SK-N-SH (cell line): ENCODE results near the gene PCED1A. TPM values are rescaled to one million over a fixed set of nuclear protein-coding genes. Genes with fewer than 3 reads are reported as not detected.

Experiments used
- CTCF ChIA-PET: fragments of 300-600, 350-600 bp; formaldehyde crosslinking; extraction: SDS; loops from one replicate; lab custom pipeline; 2021; lab: Yijun Ruan, JAX
- POLR2A ChIA-PET: fragments of 350-600 bp; sonication (Branson Sonifier 250); formaldehyde crosslinking; extraction: SDS; loops from one replicate; lab custom pipeline; 2020; ENCODE audit warnings: antibody characterized with exemption, inconsistent platforms; lab: Yijun Ruan, JAX
- DNase-seq: peaks from one replicate; pipeline ENCODE4 v3.0.0; 2012
- H2AFZ ChIP-seq: fragments of 200-600 bp; sonication (generic); 2 replicates; pipeline ENCODE4 v1.8.1; 2016; ENCODE audit warnings: antibody characterized with exemption, mild to moderate bottlenecking, low read depth
- H3F3A ChIP-seq: fragments of 200-600 bp; sonication (generic); replicated peaks from 2 replicates; pipeline ENCODE3; 2016; ENCODE audit warnings: antibody characterized with exemption, mild to moderate bottlenecking; ENCODE audit not compliant: insufficient read depth
- H3K27ac ChIP-seq, 2 experiments: fragments of 200-500 bp in 1 of 2; fragments of 200-600 bp in 1 of 2; sonication (Bioruptor generic) in 1 of 2; sonication (generic), shearing (Covaris generic) in 1 of 2; 2 replicates each; pipeline versions ENCODE4 v1.5.1 to v1.6.1; 2014 to 2016; ENCODE audit warnings: low read depth in 2 of 2, inconsistent platforms in 1 of 2, low read length in 1 of 2, mild to moderate bottlenecking in 1 of 2, mixed read lengths in 1 of 2
- H3K27me3 ChIP-seq: fragments of 200-600 bp; sonication (generic), shearing (Covaris generic); 2 replicates; pipeline ENCODE4 v1.6.1; 2016; ENCODE audit warnings: mixed run types; ENCODE audit not compliant: insufficient read depth
- H3K36me3 ChIP-seq, 2 experiments: fragments of 200-500 bp in 1 of 2; fragments of 200-600 bp in 1 of 2; sonication (Bioruptor generic) in 1 of 2; sonication (generic) in 1 of 2; replicated peaks in 1 of 2; 2 replicates each; pipeline versions ENCODE3 to v1.5.1; 2014 to 2016; ENCODE audit warnings: low read length in 1 of 2, mild to moderate bottlenecking in 1 of 2; ENCODE audit not compliant: insufficient read depth in 2 of 2, control insufficient read depth in 1 of 2
- H3K4me1 ChIP-seq, 2 experiments: fragments of 200-500 bp in 1 of 2; fragments of 200-600 bp in 1 of 2; sonication (Bioruptor generic) in 1 of 2; sonication (generic), shearing (Covaris generic) in 1 of 2; 2 replicates each; pipeline versions ENCODE4 v1.5.1 to v1.6.1; 2014 to 2016; ENCODE audit warnings: low read depth in 1 of 2, low read length in 1 of 2, mixed run types in 1 of 2; ENCODE audit not compliant: insufficient read depth in 2 of 2, control insufficient read depth in 1 of 2
- H3K4me2 ChIP-seq: fragments of 200-600 bp; sonication (generic), shearing (Covaris generic); 2 replicates; pipeline ENCODE4 v1.6.1; 2017; ENCODE audit warnings: mixed run types
- H3K4me3 ChIP-seq, 2 experiments: fragments of 200-500 bp in 1 of 2; fragments of 200-600 bp in 1 of 2; sonication (Bioruptor generic) in 1 of 2; sonication (generic), shearing (Covaris generic) in 1 of 2; 2 replicates each; pipeline versions ENCODE4 v1.5.1 to v1.8.1; 2014 to 2016; ENCODE audit warnings: low read depth in 2 of 2, inconsistent platforms in 1 of 2, low read length in 1 of 2, mild to moderate bottlenecking in 1 of 2, mixed read lengths in 1 of 2, moderate library complexity in 1 of 2
- H3K79me2 ChIP-seq: fragments of 200-600 bp; sonication (generic); 2 replicates; pipeline ENCODE4 v1.8.1; 2017; ENCODE audit warnings: mild to moderate bottlenecking; ENCODE audit not compliant: insufficient read depth
- H3K9ac ChIP-seq: fragments of 200-600 bp; sonication (generic); 2 replicates; pipeline ENCODE4 v1.6.1; 2017; ENCODE audit warnings: mixed run types
- H3K9me2 ChIP-seq: fragments of 200-600 bp; sonication (generic); 2 replicates; pipeline ENCODE4 v1.6.1; 2017; ENCODE audit warnings: mixed run types
- H3K9me3 ChIP-seq: fragments of 200-600 bp; sonication (generic); 2 replicates; pipeline ENCODE4 v1.6.1; 2017; ENCODE audit warnings: mixed run types, mild to moderate bottlenecking, moderate library complexity
- H4K20me1 ChIP-seq: fragments of 200-600 bp; sonication (generic); 2 replicates; pipeline ENCODE4 v1.6.1; 2017; ENCODE audit warnings: mild to moderate bottlenecking, mixed run types; ENCODE audit not compliant: insufficient read depth
- ELF1 ChIP-seq: IDR thresholded peaks from 2 replicates; pipeline ENCODE4 v1.4.0; 2012
- FOXJ3 ChIP-seq: sonication (generic); formaldehyde crosslinking; IDR thresholded peaks from 2 replicates; pipeline ENCODE4 v1.5.1; 2020; ENCODE audit warnings: mild to moderate bottlenecking, missing genetic modification reagents
- GABPA ChIP-seq: IDR thresholded peaks from 2 replicates; pipeline ENCODE4 v1.4.0; 2012; ENCODE audit warnings: low read depth, mild to moderate bottlenecking
- JUND ChIP-seq: IDR thresholded peaks from 2 replicates; pipeline ENCODE4 v1.4.0; 2012
- MEF2A ChIP-seq: IDR thresholded peaks from 2 replicates; pipeline ENCODE4 v1.4.0; 2012; ENCODE audit warnings: low read depth, borderline replicate concordance
- MXI1 ChIP-seq: IDR thresholded peaks from 2 replicates; pipeline ENCODE4 v1.6.1; 2012; ENCODE audit warnings: mild to moderate bottlenecking, low read depth, low read length, improper control_type of control experiment
- NRF1 ChIP-seq: IDR thresholded peaks from 2 replicates; pipeline ENCODE4 v1.6.1; 2012; ENCODE audit warnings: low read depth, mild to moderate bottlenecking, low read length
- SMC3 ChIP-seq: IDR thresholded peaks from 2 replicates; pipeline ENCODE4 v1.6.1; 2012; ENCODE audit warnings: low read depth, low read length, improper control_type of control experiment
- TAF1 ChIP-seq: IDR thresholded peaks from 2 replicates; pipeline ENCODE4 v1.6.1; 2012; ENCODE audit warnings: low read depth, mild to moderate bottlenecking, low read length, moderate library complexity, borderline replicate concordance
- WGBS: methylation state at CpG from one replicate; pipeline ENCODE4 v1.1.6; 2017; ENCODE audit warnings: low lambda C conversion rate; 5-methylcytosine and 5-hydroxymethylcytosine counted together
- polyA plus RNA-seq, 3 experiments: library from polyadenylated mRNA; depleted of rRNA; stranded (reverse); fragments of >200 nt; gene quantifications; 2 replicates each; pipeline ENCODE4 v1.2.3, GENCODE V29; 2012
- TF ChIP-seq, protein P1 (sequence below): fragments of 150-350 bp; IDR thresholded peaks from 2 replicates; pipeline ENCODE4 v1.6.1; 2017; ENCODE audit warnings: antibody characterized with exemption, low read length, low read depth, borderline replicate concordance
- TF ChIP-seq, protein P2 (sequence below): IDR thresholded peaks from 2 replicates; pipeline ENCODE4 v1.4.0; 2012; ENCODE audit warnings: low read depth
- TF ChIP-seq, protein P3 (sequence below): fragments of 200-600 bp; sonication (generic); IDR thresholded peaks from 2 replicates; pipeline ENCODE4 v1.6.1; 2017; ENCODE audit warnings: antibody characterized with exemption, mild to moderate bottlenecking, moderate library complexity
- TF ChIP-seq, protein P4 (sequence below): fragments of 150-350 bp; IDR thresholded peaks from 2 replicates; pipeline ENCODE4 v1.6.1; 2016; ENCODE audit warnings: mild to moderate bottlenecking, low read depth, low read length
- TF ChIP-seq, protein P5 (sequence below): IDR thresholded peaks from 2 replicates; pipeline ENCODE4 v1.6.1; 2012; ENCODE audit warnings: mild to moderate bottlenecking, low read depth, low read length, moderate library complexity
- TF ChIP-seq, protein P6 (sequence below): IDR thresholded peaks from 2 replicates; pipeline ENCODE4 v1.4.0; 2012; ENCODE audit warnings: low read depth, borderline replicate concordance

The PCED1A gene
- polyA plus RNA-seq, 1 of the 3 experiments (the other 2 are of a cell fraction) = 65.2 TPM

DNA sequence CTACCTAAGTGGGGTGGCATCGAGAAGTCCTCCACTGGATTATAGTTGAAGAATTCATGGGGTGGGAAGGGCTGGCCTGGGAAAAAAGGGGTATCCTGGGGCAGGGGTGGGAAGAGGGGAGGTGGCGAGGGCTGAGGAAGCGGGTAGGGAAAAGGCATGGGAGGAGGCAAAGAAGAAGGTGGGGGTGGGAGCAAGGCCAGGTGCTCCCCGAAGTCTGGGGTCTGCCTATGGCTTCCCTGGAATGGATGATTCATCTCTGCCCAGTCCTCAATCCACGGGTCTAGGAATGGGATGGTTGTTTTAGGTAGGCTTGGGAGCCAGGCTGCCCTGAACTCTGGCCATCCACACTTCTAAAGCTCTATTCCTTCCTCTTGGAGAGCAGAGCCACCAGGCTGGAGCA is 4.4 kb downstream of the PCED1A start (continued):
- TF ChIP-seq, protein P1, sequence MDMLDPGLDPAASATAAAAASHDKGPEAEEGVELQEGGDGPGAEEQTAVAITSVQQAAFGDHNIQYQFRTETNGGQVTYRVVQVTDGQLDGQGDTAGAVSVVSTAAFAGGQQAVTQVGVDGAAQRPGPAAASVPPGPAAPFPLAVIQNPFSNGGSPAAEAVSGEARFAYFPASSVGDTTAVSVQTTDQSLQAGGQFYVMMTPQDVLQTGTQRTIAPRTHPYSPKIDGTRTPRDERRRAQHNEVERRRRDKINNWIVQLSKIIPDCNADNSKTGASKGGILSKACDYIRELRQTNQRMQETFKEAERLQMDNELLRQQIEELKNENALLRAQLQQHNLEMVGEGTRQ = no peak
- TF ChIP-seq, all 33 proteins: peak for 0

DNA sequence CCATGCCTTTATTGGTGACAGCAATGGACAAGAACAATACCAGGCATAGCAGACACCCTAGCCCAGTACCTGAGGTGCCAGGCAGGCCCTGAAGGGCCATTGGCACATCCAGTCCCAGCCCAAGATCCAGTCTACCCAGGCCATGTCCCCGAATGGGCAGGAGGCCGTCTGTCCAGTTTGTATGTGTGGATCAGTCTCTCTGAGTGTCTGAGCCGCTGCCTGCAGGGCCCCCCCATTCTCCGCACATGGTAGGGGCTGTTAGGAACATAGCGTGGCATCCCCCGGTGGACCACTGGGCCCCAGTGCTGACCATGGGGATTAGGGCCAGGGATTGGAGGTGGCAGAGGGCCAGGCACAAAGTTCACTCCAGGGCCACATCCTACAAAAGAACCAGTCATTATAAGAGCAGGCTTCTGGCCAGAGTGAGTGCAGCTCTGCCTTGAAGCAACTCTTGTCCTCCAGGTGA is 5.1 kb downstream of the PCED1A start:
- Histone ChIP-seq H3K36me3 (peaks cover 0 to 20% of the 10 kb centered on the region in 2 experiments), H3K27ac (no peak overlapping the region), H4K20me1 (no peaks in the 10 kb centered on the region), H3K4me1 (peaks cover 6 to 15% of the 10 kb centered on the region in 2 experiments; a peak in 2 of 4 replicates), H2AFZ (no peak overlapping the region), H3K9me3 (no peaks in the 10 kb centered on the region), H3K4me3 (no peak overlapping the region), H3F3A (peaks cover 15% of the 10 kb centered on the region), H3K79me2 (peaks cover 8% of the 10 kb centered on the region; the same call in 1 of the 2 replicates), H3K9ac (no peak overlapping the region), H3K27me3 (no peaks in the 10 kb centered on the region), H3K9me2 (no peaks in the 10 kb centered on the region), H3K4me2 (no peak overlapping the region)
- WGBS = 95% methylated on average over 4 of the region's 6 CpGs
- ChIA-PET POLR2A (no interaction called here), CTCF (interaction anchor here (1.1 kb wide), 1 partner anchor 8 kb away, joined by 3 read pairs; no protein-coding TSS in a partner anchor)
- no peak for DNase-seq
- TF ChIP-seq, protein P2, sequence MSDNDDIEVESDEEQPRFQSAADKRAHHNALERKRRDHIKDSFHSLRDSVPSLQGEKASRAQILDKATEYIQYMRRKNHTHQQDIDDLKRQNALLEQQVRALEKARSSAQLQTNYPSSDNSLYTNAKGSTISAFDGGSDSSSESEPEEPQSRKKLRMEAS = no peak
- TF ChIP-seq MEF2A (no peak), JUND (no peak), GABPA (no peak), SMC3 (no peak), ELF1 (no peak), FOXJ3 (no peak), TAF1 (no peak), NRF1 (no peak), MXI1 (no peak)
- TF ChIP-seq, protein P3, sequence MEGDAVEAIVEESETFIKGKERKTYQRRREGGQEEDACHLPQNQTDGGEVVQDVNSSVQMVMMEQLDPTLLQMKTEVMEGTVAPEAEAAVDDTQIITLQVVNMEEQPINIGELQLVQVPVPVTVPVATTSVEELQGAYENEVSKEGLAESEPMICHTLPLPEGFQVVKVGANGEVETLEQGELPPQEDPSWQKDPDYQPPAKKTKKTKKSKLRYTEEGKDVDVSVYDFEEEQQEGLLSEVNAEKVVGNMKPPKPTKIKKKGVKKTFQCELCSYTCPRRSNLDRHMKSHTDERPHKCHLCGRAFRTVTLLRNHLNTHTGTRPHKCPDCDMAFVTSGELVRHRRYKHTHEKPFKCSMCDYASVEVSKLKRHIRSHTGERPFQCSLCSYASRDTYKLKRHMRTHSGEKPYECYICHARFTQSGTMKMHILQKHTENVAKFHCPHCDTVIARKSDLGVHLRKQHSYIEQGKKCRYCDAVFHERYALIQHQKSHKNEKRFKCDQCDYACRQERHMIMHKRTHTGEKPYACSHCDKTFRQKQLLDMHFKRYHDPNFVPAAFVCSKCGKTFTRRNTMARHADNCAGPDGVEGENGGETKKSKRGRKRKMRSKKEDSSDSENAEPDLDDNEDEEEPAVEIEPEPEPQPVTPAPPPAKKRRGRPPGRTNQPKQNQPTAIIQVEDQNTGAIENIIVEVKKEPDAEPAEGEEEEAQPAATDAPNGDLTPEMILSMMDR = no peak
- TF ChIP-seq, protein P4, sequence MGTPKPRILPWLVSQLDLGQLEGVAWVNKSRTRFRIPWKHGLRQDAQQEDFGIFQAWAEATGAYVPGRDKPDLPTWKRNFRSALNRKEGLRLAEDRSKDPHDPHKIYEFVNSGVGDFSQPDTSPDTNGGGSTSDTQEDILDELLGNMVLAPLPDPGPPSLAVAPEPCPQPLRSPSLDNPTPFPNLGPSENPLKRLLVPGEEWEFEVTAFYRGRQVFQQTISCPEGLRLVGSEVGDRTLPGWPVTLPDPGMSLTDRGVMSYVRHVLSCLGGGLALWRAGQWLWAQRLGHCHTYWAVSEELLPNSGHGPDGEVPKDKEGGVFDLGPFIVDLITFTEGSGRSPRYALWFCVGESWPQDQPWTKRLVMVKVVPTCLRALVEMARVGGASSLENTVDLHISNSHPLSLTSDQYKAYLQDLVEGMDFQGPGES = no peak
- TF ChIP-seq, protein P5, sequence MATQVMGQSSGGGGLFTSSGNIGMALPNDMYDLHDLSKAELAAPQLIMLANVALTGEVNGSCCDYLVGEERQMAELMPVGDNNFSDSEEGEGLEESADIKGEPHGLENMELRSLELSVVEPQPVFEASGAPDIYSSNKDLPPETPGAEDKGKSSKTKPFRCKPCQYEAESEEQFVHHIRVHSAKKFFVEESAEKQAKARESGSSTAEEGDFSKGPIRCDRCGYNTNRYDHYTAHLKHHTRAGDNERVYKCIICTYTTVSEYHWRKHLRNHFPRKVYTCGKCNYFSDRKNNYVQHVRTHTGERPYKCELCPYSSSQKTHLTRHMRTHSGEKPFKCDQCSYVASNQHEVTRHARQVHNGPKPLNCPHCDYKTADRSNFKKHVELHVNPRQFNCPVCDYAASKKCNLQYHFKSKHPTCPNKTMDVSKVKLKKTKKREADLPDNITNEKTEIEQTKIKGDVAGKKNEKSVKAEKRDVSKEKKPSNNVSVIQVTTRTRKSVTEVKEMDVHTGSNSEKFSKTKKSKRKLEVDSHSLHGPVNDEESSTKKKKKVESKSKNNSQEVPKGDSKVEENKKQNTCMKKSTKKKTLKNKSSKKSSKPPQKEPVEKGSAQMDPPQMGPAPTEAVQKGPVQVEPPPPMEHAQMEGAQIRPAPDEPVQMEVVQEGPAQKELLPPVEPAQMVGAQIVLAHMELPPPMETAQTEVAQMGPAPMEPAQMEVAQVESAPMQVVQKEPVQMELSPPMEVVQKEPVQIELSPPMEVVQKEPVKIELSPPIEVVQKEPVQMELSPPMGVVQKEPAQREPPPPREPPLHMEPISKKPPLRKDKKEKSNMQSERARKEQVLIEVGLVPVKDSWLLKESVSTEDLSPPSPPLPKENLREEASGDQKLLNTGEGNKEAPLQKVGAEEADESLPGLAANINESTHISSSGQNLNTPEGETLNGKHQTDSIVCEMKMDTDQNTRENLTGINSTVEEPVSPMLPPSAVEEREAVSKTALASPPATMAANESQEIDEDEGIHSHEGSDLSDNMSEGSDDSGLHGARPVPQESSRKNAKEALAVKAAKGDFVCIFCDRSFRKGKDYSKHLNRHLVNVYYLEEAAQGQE = no peak
- TF ChIP-seq, protein P6, sequence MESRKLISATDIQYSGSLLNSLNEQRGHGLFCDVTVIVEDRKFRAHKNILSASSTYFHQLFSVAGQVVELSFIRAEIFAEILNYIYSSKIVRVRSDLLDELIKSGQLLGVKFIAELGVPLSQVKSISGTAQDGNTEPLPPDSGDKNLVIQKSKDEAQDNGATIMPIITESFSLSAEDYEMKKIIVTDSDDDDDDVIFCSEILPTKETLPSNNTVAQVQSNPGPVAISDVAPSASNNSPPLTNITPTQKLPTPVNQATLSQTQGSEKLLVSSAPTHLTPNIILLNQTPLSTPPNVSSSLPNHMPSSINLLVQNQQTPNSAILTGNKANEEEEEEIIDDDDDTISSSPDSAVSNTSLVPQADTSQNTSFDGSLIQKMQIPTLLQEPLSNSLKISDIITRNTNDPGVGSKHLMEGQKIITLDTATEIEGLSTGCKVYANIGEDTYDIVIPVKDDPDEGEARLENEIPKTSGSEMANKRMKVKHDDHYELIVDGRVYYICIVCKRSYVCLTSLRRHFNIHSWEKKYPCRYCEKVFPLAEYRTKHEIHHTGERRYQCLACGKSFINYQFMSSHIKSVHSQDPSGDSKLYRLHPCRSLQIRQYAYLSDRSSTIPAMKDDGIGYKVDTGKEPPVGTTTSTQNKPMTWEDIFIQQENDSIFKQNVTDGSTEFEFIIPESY = no peak
- TF ChIP-seq, protein P1 = no peak
